ENCODE results near the gene THBD.

DNA sequence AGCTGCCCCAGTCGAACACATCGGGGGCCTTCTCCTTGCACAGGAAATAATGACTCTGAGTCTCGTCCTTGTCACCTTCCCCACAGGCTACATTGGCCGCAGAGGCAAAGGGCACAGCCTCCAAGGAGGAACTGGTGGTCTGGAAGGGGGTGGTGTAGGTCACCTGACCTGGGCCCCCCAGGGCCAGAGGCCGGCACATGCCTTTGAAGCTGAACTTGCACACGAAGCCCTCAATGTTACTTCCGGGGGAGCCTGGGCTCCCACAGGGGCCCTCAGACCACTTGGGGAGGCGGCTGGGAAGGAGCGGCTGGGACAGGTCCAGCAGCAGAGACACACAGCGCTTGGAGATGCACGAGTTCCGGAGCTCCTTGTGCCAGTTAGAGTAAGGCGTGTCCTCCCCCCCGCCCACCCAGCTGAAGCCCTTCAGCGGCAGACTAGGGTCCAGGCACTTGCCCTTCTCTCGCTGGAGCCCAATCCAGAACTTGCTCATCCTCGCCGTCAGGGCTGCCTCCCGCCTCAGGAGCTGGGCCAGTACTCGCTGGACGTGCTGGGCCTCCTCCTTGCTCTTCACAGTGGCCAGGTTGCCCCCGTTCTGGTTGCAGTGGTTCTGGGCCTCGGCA, 36.1 kb upstream of the THBD start:
- TF ChIP-seq CTCF (IDR thresholded peaks at IDR 0.05 in 2 of 3, conservative IDR thresholded peaks at IDR 0.05 in 1 of 3; ENCODE audit: insufficient read depth in 2 of 3, low read depth in 1 of 3, low read length in 3 of 3) (no peak), POLR2A (conservative IDR thresholded peaks at IDR 0.05) (no peak), MNT (conservative IDR thresholded peaks at IDR 0.05) (no peak), E4F1 (CRISPR knock-in tag; IDR thresholded peaks at IDR 0.05; ENCODE audit: borderline replicate concordance) (no peak), SMARCE1 (IDR thresholded peaks at IDR 0.05) (no peak), NFE2 (IDR thresholded peaks at IDR 0.05; ENCODE audit: low read depth) (no peak), ADNP (tag; IDR thresholded peaks at IDR 0.05) (no peak), LCOR (CRISPR knock-in tag; IDR thresholded peaks at IDR 0.05) (no peak), TAF1 (IDR thresholded peaks at IDR 0.05; ENCODE audit: control insufficient read depth, extremely low read depth, insufficient read depth, low read length, severe bottlenecking) (no peak), MTA2 (IDR thresholded peaks at IDR 0.05; ENCODE audit: low read depth) (no peak), MYNN (IDR thresholded peaks at IDR 0.05) (no peak), MYNN (CRISPR knock-in tag; IDR thresholded peaks at IDR 0.05) (no peak), ETV1 (tag; conservative IDR thresholded peaks at IDR 0.05; ENCODE audit: low read depth) (no peak), TRIM28 (IDR thresholded peaks at IDR 0.05) (no peak)
- TF ChIP-seq, protein P1, sequence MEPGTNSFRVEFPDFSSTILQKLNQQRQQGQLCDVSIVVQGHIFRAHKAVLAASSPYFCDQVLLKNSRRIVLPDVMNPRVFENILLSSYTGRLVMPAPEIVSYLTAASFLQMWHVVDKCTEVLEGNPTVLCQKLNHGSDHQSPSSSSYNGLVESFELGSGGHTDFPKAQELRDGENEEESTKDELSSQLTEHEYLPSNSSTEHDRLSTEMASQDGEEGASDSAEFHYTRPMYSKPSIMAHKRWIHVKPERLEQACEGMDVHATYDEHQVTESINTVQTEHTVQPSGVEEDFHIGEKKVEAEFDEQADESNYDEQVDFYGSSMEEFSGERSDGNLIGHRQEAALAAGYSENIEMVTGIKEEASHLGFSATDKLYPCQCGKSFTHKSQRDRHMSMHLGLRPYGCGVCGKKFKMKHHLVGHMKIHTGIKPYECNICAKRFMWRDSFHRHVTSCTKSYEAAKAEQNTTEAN (CRISPR knock-in tag; IDR thresholded peaks at IDR 0.05) = no peak
